Measurements from ENCODE around the gene RHOB. TPM values are rescaled to one million over a fixed set of nuclear protein-coding genes. Genes with fewer than 3 reads are reported as not detected.
A peak's percentile ranks its signal among the peaks of the same experiment; 100 is the strongest.

Gene RHOB
- polyA plus RNA-seq, 1 of the 3 experiments (the other 2 are of a cell fraction), result 50.3 TPM

GRCh38 chr2:20424300-20425290 is 22.3 kb upstream of the RHOB start:
- Histone ChIP-seq H3K4me2 (peak overlapping the region; percentile 50), H4K20me1 (ENCODE audit: insufficient read depth) (no peaks in the 10 kb centered on the region), H3K27ac (ENCODE audit: low read depth in 2 of 2, low read length in 1 of 2) (peak overlapping the region; percentile 3 to 57; a peak in 3 of 4 replicates), H3K36me3 (replicated peaks in 1 of 2; ENCODE audit: control insufficient read depth in 1 of 2, insufficient read depth in 2 of 2, low read length in 1 of 2) (no peaks in the 10 kb centered on the region), H3K9me3 (no peaks in the 10 kb centered on the region), H3K4me1 (ENCODE audit: control insufficient read depth in 1 of 2, insufficient read depth in 2 of 2, low read depth in 1 of 2, low read length in 1 of 2) (peaks cover 25 to 32% of the 10 kb centered on the region in 2 experiments), H3K27me3 (ENCODE audit: insufficient read depth) (no peaks in the 10 kb centered on the region), H3K9ac (peak overlapping the region; percentile 3; the same call in 1 of the 2 replicates), H3K79me2 (ENCODE audit: insufficient read depth) (no peaks in the 10 kb centered on the region), H3K4me3 (ENCODE audit: low read depth in 2 of 2, low read length in 1 of 2) (0 out of 4 replicates have a peak overlapping the region, but pooled peaks of 1 of the 2 experiments have one; percentile 3), H3F3A (replicated peaks; ENCODE audit: insufficient read depth) (peaks cover 11% of the 10 kb centered on the region), H3K9me2 (no peaks in the 10 kb centered on the region), H2AFZ (ENCODE audit: low read depth) (no peak overlapping the region)
- POLR2A ChIA-PET, result interaction anchor here (0.8 to 1.3 kb wide), 2 partner anchors 23 to 46 kb away, joined by 3 to 8 read pairs; partner anchors contain the start of gene RHOB
- peak; percentile 57 for DNase-seq
- CTCF ChIA-PET, result interaction anchor here (0.6 to 18.3 kb wide), 15 partner anchors 10 to 373 kb away, joined by 3 to 243 read pairs (median 6); partner anchors contain the start of genes HS1BP3 and RHOB
- WGBS (ENCODE audit: low lambda C conversion rate), result 56% methylated on average over 13 of the region's 15 CpGs
- TF ChIP-seq SIN3A (IDR thresholded peaks at IDR 0.05; ENCODE audit: borderline replicate concordance, low read depth, low read length) (peak; percentile 24; the same call in 1 of the 2 replicates), MAX (IDR thresholded peaks at IDR 0.05; ENCODE audit: low read depth) (peak; percentile 78), FOXJ3 (CRISPR knock-in tag; IDR thresholded peaks at IDR 0.05) (no peak), POLR2AphosphoS5 (IDR thresholded peaks at IDR 0.05; ENCODE audit: low read depth, low read length) (peak; percentile 57; the same call in 1 of the 2 replicates), SMC3 (IDR thresholded peaks at IDR 0.05; ENCODE audit: low read depth, low read length) (no peak), GABPA (IDR thresholded peaks at IDR 0.05; ENCODE audit: low read depth) (peak; percentile 37), CHD2 (IDR thresholded peaks at IDR 0.05; ENCODE audit: low read length, partially characterized antibody) (no peak), TAF1 (IDR thresholded peaks at IDR 0.05; ENCODE audit: borderline replicate concordance, low read depth, low read length) (peak; percentile 21; the same call in 1 of the 2 replicates), EP300 (IDR thresholded peaks at IDR 0.05; ENCODE audit: borderline replicate concordance in 1 of 2, low read depth in 1 of 2, low read length in 1 of 2) (peak; percentile 35 to 78; a peak in 3 of 4 replicates), RFX5 (IDR thresholded peaks at IDR 0.05; ENCODE audit: low read length) (no peak), IRF3 (IDR thresholded peaks at IDR 0.05; ENCODE audit: low read depth, low read length) (no peak), FOXM1 (IDR thresholded peaks at IDR 0.05; ENCODE audit: low read depth) (no peak), JUND (IDR thresholded peaks at IDR 0.05) (peak; percentile 35; the same call in 1 of the 2 replicates), EZH2phosphoT487 (IDR thresholded peaks at IDR 0.05; ENCODE audit: borderline replicate concordance, low read depth) (no peak), RAD21 (IDR thresholded peaks at IDR 0.05; ENCODE audit: low read length) (no peak), TCF12 (IDR thresholded peaks at IDR 0.05) (peak; percentile 93), RXRA (IDR thresholded peaks at IDR 0.05; ENCODE audit: borderline replicate concordance, low read depth) (peak; percentile 75; the same call in 1 of the 2 replicates), NFIC (IDR thresholded peaks at IDR 0.05; ENCODE audit: borderline replicate concordance) (peak; percentile 89), NRF1 (IDR thresholded peaks at IDR 0.05; ENCODE audit: low read depth, low read length) (no peak), ELF1 (IDR thresholded peaks at IDR 0.05) (peak; percentile 73), USF1 (IDR thresholded peaks at IDR 0.05; ENCODE audit: borderline replicate concordance, low read depth) (no peak), YY1 (IDR thresholded peaks at IDR 0.05; ENCODE audit: low read depth) (no peak), GATA2 (CRISPR knock-in tag; IDR thresholded peaks at IDR 0.05) (no peak), TEAD4 (IDR thresholded peaks at IDR 0.05; ENCODE audit: borderline replicate concordance, insufficient read depth) (peak; percentile 74; the same call in 1 of the 2 replicates), RCOR1 (IDR thresholded peaks at IDR 0.05; ENCODE audit: low read length) (no peak), CTCF (IDR thresholded peaks at IDR 0.05) (no peak), MXI1 (IDR thresholded peaks at IDR 0.05; ENCODE audit: low read depth, low read length) (no peak)

Measured in SK-N-SH (cell line).